HG02852 (cell line): ENCODE data around the gene ETS2.

Experiments used
- ATAC-seq: cut with Tn5 transposase; IDR thresholded peaks from one replicate; pipeline ENCODE4 v1.9.1; 2021; ENCODE audit warnings: mild to moderate bottlenecking, moderate library complexity; ENCODE audit not compliant: unreplicated experiment

ETS2 gene

GRCh38 chr21:38805328-38806152 lies at the start of gene ETS2:
Gene ETS2 (plus strand): TSS chr21:38805929. CDS start chr21:38810035, 4,106 bp downstream.
- ATAC-seq: peak; percentile 67

- no peak for ATAC-seq
Measured at GRCh38 chr21:38756746-38757145, 49.0 kb upstream of the ETS2 start.

- ATAC-seq: no peak
Measured at GRCh38 chr21:38758501-38759214, 47.1 kb upstream of the ETS2 start.

GRCh38 chr21:38759413-38759812 lies 46.3 kb upstream of the ETS2 start:
- no peak for ATAC-seq

- ATAC-seq: no peak
Measured at GRCh38 chr21:38760017-38760761, 45.5 kb upstream of the ETS2 start.

GRCh38 chr21:38760762-38761155 lies 45.0 kb upstream of the ETS2 start:
- ATAC-seq: no peak

GRCh38 chr21:38761531-38761930 lies 44.2 kb upstream of the ETS2 start:
- no peak for ATAC-seq

GRCh38 chr21:38765056-38765455 lies 40.7 kb upstream of the ETS2 start:
- no peak for ATAC-seq

GRCh38 chr21:38766987-38767722 lies 38.6 kb upstream of the ETS2 start:
- ATAC-seq: peak; percentile 94

- ATAC-seq: no peak
Measured at GRCh38 chr21:38768471-38769063, 37.2 kb upstream of the ETS2 start.

- ATAC-seq: no peak
Measured at GRCh38 chr21:38769191-38769780, 36.4 kb upstream of the ETS2 start.

- ATAC-seq: no peak
Measured at GRCh38 chr21:38770660-38771059, 35.1 kb upstream of the ETS2 start.

GRCh38 chr21:38771536-38771935 lies 34.2 kb upstream of the ETS2 start:
- ATAC-seq: no peak

GRCh38 chr21:38772646-38773045 lies 33.1 kb upstream of the ETS2 start:
- no peak for ATAC-seq

GRCh38 chr21:38773099-38774061 lies 32.3 kb upstream of the ETS2 start:
- ATAC-seq: no peak

- ATAC-seq: no peak
Measured at GRCh38 chr21:38774152-38774551, 31.6 kb upstream of the ETS2 start.

GRCh38 chr21:38774586-38775285 lies 31.0 kb upstream of the ETS2 start:
- ATAC-seq: no peak

- ATAC-seq: no peak
Measured at GRCh38 chr21:38775733-38776132, 30.0 kb upstream of the ETS2 start.
